ENCODE measurements around the gene NTN4. TPM values are rescaled to one million over a fixed set of nuclear protein-coding genes. Genes with fewer than 3 reads are reported as not detected.
"Not testable (repeated sequence)": the region's sequence is repeated elsewhere in the genome, so short reads cannot be mapped to it uniquely, and the experiment has no call there.

NTN4 gene
- total RNA-seq, 2 donors from 2014 or later, result 72.3 to 79.2 TPM

- Histone ChIP-seq H3K4me1 (ENCODE audit: control insufficient read depth in 1 of 2, low read depth in 2 of 2) (peaks cover 0 to 9% of the 10 kb centered on the region in 2 donors), H3K4me3 (no peak overlapping the region), H3K27ac (no peak overlapping the region), H3K9me3 (no peaks in the 10 kb centered on the region), H3K27me3 (replicated peaks; ENCODE audit: insufficient read depth) (no peaks in the 10 kb centered on the region), H3K36me3 (no peaks in the 10 kb centered on the region)
- no peak for ATAC-seq (ENCODE audit: insufficient number of reproducible peaks, low FRiP score, low read depth)
- TF ChIP-seq CTCF (IDR thresholded peaks at IDR 0.05), result no peak
- DNase-seq (ENCODE audit: low spot score), result no peak
Observed at GRCh38 chr12:95755261-95755865, 35.2 kb downstream of the NTN4 start.

GRCh38 chr12:95746062-95746461 lies 44.5 kb downstream of the NTN4 start:
- not testable (repeated sequence) for H3K4me3 ChIP-seq; ATAC-seq (ENCODE audit: insufficient number of reproducible peaks, low FRiP score, low read depth); H3K4me1 ChIP-seq (ENCODE audit: control insufficient read depth in 1 of 2, low read depth in 2 of 2); H3K36me3 ChIP-seq; H3K27ac ChIP-seq; H3K9me3 ChIP-seq; H3K27me3 ChIP-seq (replicated peaks; ENCODE audit: insufficient read depth); DNase-seq (ENCODE audit: low spot score)

GRCh38 chr12:95742586-95742985 lies 48.0 kb downstream of the NTN4 start:
- TF ChIP-seq CTCF (IDR thresholded peaks at IDR 0.05), result no peak
- Histone ChIP-seq H3K9me3 (no peaks in the 10 kb centered on the region), H3K36me3 (no peaks in the 10 kb centered on the region), H3K4me3 (no peak overlapping the region), H3K27me3 (replicated peaks; ENCODE audit: insufficient read depth) (no peaks in the 10 kb centered on the region), H3K27ac (no peak overlapping the region), H3K4me1 (ENCODE audit: control insufficient read depth in 1 of 2, low read depth in 2 of 2) (peaks cover 3 to 15% of the 10 kb centered on the region in 2 donors)
- no peak for ATAC-seq (ENCODE audit: insufficient number of reproducible peaks, low FRiP score, low read depth)
- no peak for DNase-seq (ENCODE audit: low spot score)

- H3K27ac ChIP-seq, result no peak overlapping the region
- peaks cover 3 to 25% of the 10 kb centered on the region in 2 donors for H3K4me1 ChIP-seq (ENCODE audit: control insufficient read depth in 1 of 2, low read depth in 2 of 2)
- no peaks in the 10 kb centered on the region for H3K9me3 ChIP-seq
- no peak for DNase-seq (ENCODE audit: low spot score)
- ATAC-seq (ENCODE audit: insufficient number of reproducible peaks, low FRiP score, low read depth), result no peak
- no peaks in the 10 kb centered on the region for H3K27me3 ChIP-seq (replicated peaks; ENCODE audit: insufficient read depth)
- H3K36me3 ChIP-seq, result no peaks in the 10 kb centered on the region
- no peak for TF ChIP-seq CTCF (IDR thresholded peaks at IDR 0.05)
- no peak overlapping the region for H3K4me3 ChIP-seq
Observed at GRCh38 chr12:95741635-95742034, 48.9 kb downstream of the NTN4 start.

- no peaks in the 10 kb centered on the region for H3K36me3 ChIP-seq
- no peak for ATAC-seq (ENCODE audit: insufficient number of reproducible peaks, low FRiP score, low read depth)
- no peaks in the 10 kb centered on the region for H3K9me3 ChIP-seq
- H3K4me3 ChIP-seq, result no peak overlapping the region
- no peaks in the 10 kb centered on the region for H3K27me3 ChIP-seq (replicated peaks; ENCODE audit: insufficient read depth)
- H3K27ac ChIP-seq, result no peak overlapping the region
- H3K4me1 ChIP-seq (ENCODE audit: control insufficient read depth in 1 of 2, low read depth in 2 of 2), result peaks cover 3 to 33% of the 10 kb centered on the region in 2 donors
- no peak for TF ChIP-seq CTCF (IDR thresholded peaks at IDR 0.05)
- no peak for DNase-seq (ENCODE audit: low spot score)
Observed at GRCh38 chr12:95740751-95741150, 49.8 kb downstream of the NTN4 start.

Measured in thoracic aorta (tissue), 2 donors.